Measurements from ENCODE around the gene NF1. TPM values are rescaled to one million over a fixed set of nuclear protein-coding genes. Genes with fewer than 3 reads are reported as not detected.
A peak's percentile ranks its signal among the peaks of the same experiment; 100 is the strongest.

Gene NF1
- total RNA-seq, 1 donor from 2014 or later = 28.5 TPM

- no peak for DNase-seq
- no peak overlapping the region for H3K27ac Mint-ChIP-seq
- intact Hi-C loops (cut with micrococcal nuclease) = no loop called here
- H3K27me3 Mint-ChIP-seq = peaks cover 23% of the 10 kb centered on the region
- H3K4me3 Mint-ChIP-seq = no peak overlapping the region
- peaks cover 5% of the 10 kb centered on the region for H3K4me1 Mint-ChIP-seq
- H3K9me3 Mint-ChIP-seq = no peaks in the 10 kb centered on the region
- no peaks in the 10 kb centered on the region for H3K36me3 Mint-ChIP-seq (ENCODE audit: low read depth)
Measured at GRCh38 chr17:31386542-31387075, 291.8 kb downstream of the NF1 start.

GRCh38 chr17:31387438-31387837, 292.7 kb downstream of the NF1 start:
- no peaks in the 10 kb centered on the region for H3K9me3 Mint-ChIP-seq
- no peak for DNase-seq
- no peak overlapping the region for H3K4me3 Mint-ChIP-seq
- H3K27ac Mint-ChIP-seq = no peak overlapping the region
- intact Hi-C loops (cut with micrococcal nuclease) = no loop called here
- H3K27me3 Mint-ChIP-seq = peaks cover 27% of the 10 kb centered on the region
- H3K36me3 Mint-ChIP-seq (ENCODE audit: low read depth) = no peaks in the 10 kb centered on the region
- peaks cover 6% of the 10 kb centered on the region for H3K4me1 Mint-ChIP-seq

- intact Hi-C loops (cut with micrococcal nuclease) = loop anchor here (2.0 kb wide), 1 partner anchor 136 kb away; no protein-coding TSS in a partner anchor
- no peak for DNase-seq
- H3K4me3 Mint-ChIP-seq = no peak overlapping the region
- H3K4me1 Mint-ChIP-seq = peaks cover 6% of the 10 kb centered on the region
- no peaks in the 10 kb centered on the region for H3K36me3 Mint-ChIP-seq (ENCODE audit: low read depth)
- no peaks in the 10 kb centered on the region for H3K9me3 Mint-ChIP-seq
- no peak overlapping the region for H3K27ac Mint-ChIP-seq
- peaks cover 36% of the 10 kb centered on the region for H3K27me3 Mint-ChIP-seq
Measured at GRCh38 chr17:31388351-31388750, 293.6 kb downstream of the NF1 start.

- peak; percentile 81 for DNase-seq
Measured at GRCh38 chr17:31388770-31389656, 294.2 kb downstream of the NF1 start.

GRCh38 chr17:31389657-31390381, 295.0 kb downstream of the NF1 start:
- H3K4me3 Mint-ChIP-seq = peak overlapping the region; percentile 65
- no peaks in the 10 kb centered on the region for H3K9me3 Mint-ChIP-seq
- peaks cover 6% of the 10 kb centered on the region for H3K4me1 Mint-ChIP-seq
- peaks cover 47% of the 10 kb centered on the region for H3K27me3 Mint-ChIP-seq
- DNase-seq = no peak
- intact Hi-C loops (cut with micrococcal nuclease) = loop anchor here (2.0 kb wide), 1 partner anchor 135 kb away; no protein-coding TSS in a partner anchor
- no peaks in the 10 kb centered on the region for H3K36me3 Mint-ChIP-seq (ENCODE audit: low read depth)
- no peak overlapping the region for H3K27ac Mint-ChIP-seq

More at GRCh38 chr17:31388770-31389656, 294.2 kb downstream of the NF1 start:
- intact Hi-C loops (cut with micrococcal nuclease) = loop anchor here (2.0 kb wide), 1 partner anchor 136 kb away; no protein-coding TSS in a partner anchor
- H3K9me3 Mint-ChIP-seq = no peaks in the 10 kb centered on the region
- H3K27me3 Mint-ChIP-seq = peaks cover 41% of the 10 kb centered on the region
- H3K27ac Mint-ChIP-seq = no peak overlapping the region
- peaks cover 6% of the 10 kb centered on the region for H3K4me1 Mint-ChIP-seq
- no peak overlapping the region for H3K4me3 Mint-ChIP-seq
- H3K36me3 Mint-ChIP-seq (ENCODE audit: low read depth) = no peaks in the 10 kb centered on the region

- Mint-ChIP-seq H3K36me3 (ENCODE audit: low read depth) (no peaks in the 10 kb centered on the region), H3K4me3 (peak overlapping the region; percentile 65), H3K4me1 (peaks cover 6% of the 10 kb centered on the region), H3K27ac (no peak overlapping the region), H3K27me3 (peaks cover 51% of the 10 kb centered on the region), H3K9me3 (no peaks in the 10 kb centered on the region)
- intact Hi-C loops (cut with micrococcal nuclease) = no loop called here
- no peak for DNase-seq
Measured at GRCh38 chr17:31390426-31390747, 295.6 kb downstream of the NF1 start.

GRCh38 chr17:31390748-31391495, 296.1 kb downstream of the NF1 start:
- no peaks in the 10 kb centered on the region for H3K9me3 Mint-ChIP-seq
- intact Hi-C loops (cut with micrococcal nuclease) = no loop called here

GRCh38 chr17:31391496-31391949, 296.7 kb downstream of the NF1 start, which contains the start of gene RAB11FIP4:
RAB11FIP4 (plus strand) TSS chr17:31391675; CDS start chr17:31391853, 178 bp downstream.
- H3K4me3 Mint-ChIP-seq = peak within 1 kb of the TSS; percentile 73
- no peaks in the 10 kb centered on the region for H3K36me3 Mint-ChIP-seq (ENCODE audit: low read depth)
- H3K4me1 Mint-ChIP-seq = peaks cover 6% of the 10 kb centered on the region
- intact Hi-C loops (cut with micrococcal nuclease) = no loop called here
- DNase-seq = peak; percentile 64
- no peaks in the 10 kb centered on the region for H3K9me3 Mint-ChIP-seq
- peaks cover 52% of the 10 kb centered on the region for H3K27me3 Mint-ChIP-seq
- H3K27ac Mint-ChIP-seq = no peak within 1 kb of the TSS

More at GRCh38 chr17:31390748-31391495, 296.1 kb downstream of the NF1 start:
- DNase-seq = peak; percentile 58
- peak overlapping the region; percentile 73 for H3K4me3 Mint-ChIP-seq
- H3K36me3 Mint-ChIP-seq (ENCODE audit: low read depth) = no peaks in the 10 kb centered on the region
- H3K27ac Mint-ChIP-seq = no peak overlapping the region
- peaks cover 6% of the 10 kb centered on the region for H3K4me1 Mint-ChIP-seq
- peaks cover 52% of the 10 kb centered on the region for H3K27me3 Mint-ChIP-seq

- intact Hi-C loops (cut with micrococcal nuclease) = no loop called here
Measured at GRCh38 chr17:31392002-31392855, 297.5 kb downstream of the NF1 start.

GRCh38 chr17:31392856-31393748, 298.3 kb downstream of the NF1 start:
- Mint-ChIP-seq H3K27me3 (peaks cover 56% of the 10 kb centered on the region), H3K27ac (no peak overlapping the region), H3K4me1 (peaks cover 6% of the 10 kb centered on the region), H3K4me3 (peak overlapping the region; percentile 66), H3K36me3 (ENCODE audit: low read depth) (no peaks in the 10 kb centered on the region), H3K9me3 (no peaks in the 10 kb centered on the region)
- intact Hi-C loops (cut with micrococcal nuclease) = no loop called here
- no peak for DNase-seq

More at GRCh38 chr17:31392002-31392855, 297.5 kb downstream of the NF1 start:
- H3K36me3 Mint-ChIP-seq (ENCODE audit: low read depth) = no peaks in the 10 kb centered on the region
- peaks cover 6% of the 10 kb centered on the region for H3K4me1 Mint-ChIP-seq
- H3K9me3 Mint-ChIP-seq = no peaks in the 10 kb centered on the region
- H3K27me3 Mint-ChIP-seq = peaks cover 56% of the 10 kb centered on the region
- H3K4me3 Mint-ChIP-seq = peak overlapping the region; percentile 66
- H3K27ac Mint-ChIP-seq = no peak overlapping the region
- no peak for DNase-seq

GRCh38 chr17:31393749-31394146, 299.0 kb downstream of the NF1 start:
- no peaks in the 10 kb centered on the region for H3K36me3 Mint-ChIP-seq (ENCODE audit: low read depth)
- H3K4me3 Mint-ChIP-seq = no peak overlapping the region
- peaks cover 54% of the 10 kb centered on the region for H3K27me3 Mint-ChIP-seq
- intact Hi-C loops (cut with micrococcal nuclease) = no loop called here
- no peak for DNase-seq
- H3K9me3 Mint-ChIP-seq = no peaks in the 10 kb centered on the region
- H3K27ac Mint-ChIP-seq = no peak overlapping the region
- peaks cover 6% of the 10 kb centered on the region for H3K4me1 Mint-ChIP-seq

- intact Hi-C loops (cut with micrococcal nuclease) = no loop called here
- DNase-seq = peak; percentile 87
- Mint-ChIP-seq H3K4me1 (peaks cover 6% of the 10 kb centered on the region), H3K27ac (no peak overlapping the region), H3K4me3 (no peak overlapping the region), H3K9me3 (no peaks in the 10 kb centered on the region), H3K36me3 (ENCODE audit: low read depth) (no peaks in the 10 kb centered on the region), H3K27me3 (peaks cover 47% of the 10 kb centered on the region)
Measured at GRCh38 chr17:31394544-31394943, 299.8 kb downstream of the NF1 start.
